K562 (cell line): ENCODE data around the gene PHAX.

Experiments
- CTCF ChIP-seq, 3 experiments: IDR thresholded peaks in 2 of 3; conservative IDR thresholded peaks in 1 of 3; 2 replicates each; pipeline ENCODE4 v1.5.1; 2011 to 2012; ENCODE audit warnings: low read length in 3 of 3, mild to moderate bottlenecking in 3 of 3, control low read depth in 2 of 3, improper control_type of control experiment in 1 of 3, inconsistent platforms in 1 of 3, low read depth in 1 of 3, mixed read lengths in 1 of 3, moderate library complexity in 1 of 3; ENCODE audit not compliant: insufficient read depth in 2 of 3
- EZH2 ChIP-seq: IDR thresholded peaks from 2 replicates; pipeline ENCODE4 v1.6.1; 2012; ENCODE audit warnings: low read depth, mild to moderate bottlenecking, inconsistent platforms, low read length, borderline replicate concordance
- MYC ChIP-seq, 2 experiments: fragments of 250-450 bp in 1 of 2; sonication (Bioruptor Pico) in 1 of 2; IDR thresholded peaks; 2 replicates each; pipeline versions ENCODE4 v1.5.1 to v1.6.1; 2012 to 2021; ENCODE audit warnings: low read depth in 2 of 2, borderline replicate concordance in 1 of 2, improper control_type of control experiment in 1 of 2, low read length in 1 of 2, mild to moderate bottlenecking in 1 of 2, moderate library complexity in 1 of 2
- RNF219 ChIP-seq: fragments of 250-450 bp; sonication (Bioruptor Pico); IDR thresholded peaks from 2 replicates; pipeline ENCODE4 v1.5.0; 2022; ENCODE audit warnings: mild to moderate bottlenecking
- STAG1 ChIP-seq: sonication (generic); formaldehyde crosslinking; IDR thresholded peaks from 2 replicates; pipeline ENCODE4 v1.5.0; 2020; ENCODE audit warnings: missing genetic modification reagents, borderline replicate concordance
- TAF1 ChIP-seq: IDR thresholded peaks from 2 replicates; pipeline ENCODE4 v1.6.1; 2011; ENCODE audit warnings: mild to moderate bottlenecking, low read length, moderate library complexity; ENCODE audit not compliant: insufficient read depth, control insufficient read depth, severe bottlenecking; ENCODE audit errors: extremely low read depth
- TEAD1 ChIP-seq, 2 experiments: fragments of 450-650 bp in 1 of 2; sonication (generic) in 1 of 2; formaldehyde crosslinking; IDR thresholded peaks; 2 replicates each; pipeline versions ENCODE4 v1.4.0 to v1.8.0; 2020 to 2022; ENCODE audit warnings: mild to moderate bottlenecking in 2 of 2, missing genetic modification reagents in 1 of 2
- TF ChIP-seq, protein P1 (sequence below): fragments of 250-450 bp; sonication (Bioruptor Pico); IDR thresholded peaks from 2 replicates; pipeline ENCODE4 v1.9.0; 2021; ENCODE audit warnings: mild to moderate bottlenecking, inconsistent platforms
- TF ChIP-seq, protein P2 (sequence below): sonication (generic); formaldehyde crosslinking; IDR thresholded peaks from 2 replicates; pipeline ENCODE4 v1.8.1; 2022; ENCODE audit warnings: missing genetic modification reagents

DNA sequence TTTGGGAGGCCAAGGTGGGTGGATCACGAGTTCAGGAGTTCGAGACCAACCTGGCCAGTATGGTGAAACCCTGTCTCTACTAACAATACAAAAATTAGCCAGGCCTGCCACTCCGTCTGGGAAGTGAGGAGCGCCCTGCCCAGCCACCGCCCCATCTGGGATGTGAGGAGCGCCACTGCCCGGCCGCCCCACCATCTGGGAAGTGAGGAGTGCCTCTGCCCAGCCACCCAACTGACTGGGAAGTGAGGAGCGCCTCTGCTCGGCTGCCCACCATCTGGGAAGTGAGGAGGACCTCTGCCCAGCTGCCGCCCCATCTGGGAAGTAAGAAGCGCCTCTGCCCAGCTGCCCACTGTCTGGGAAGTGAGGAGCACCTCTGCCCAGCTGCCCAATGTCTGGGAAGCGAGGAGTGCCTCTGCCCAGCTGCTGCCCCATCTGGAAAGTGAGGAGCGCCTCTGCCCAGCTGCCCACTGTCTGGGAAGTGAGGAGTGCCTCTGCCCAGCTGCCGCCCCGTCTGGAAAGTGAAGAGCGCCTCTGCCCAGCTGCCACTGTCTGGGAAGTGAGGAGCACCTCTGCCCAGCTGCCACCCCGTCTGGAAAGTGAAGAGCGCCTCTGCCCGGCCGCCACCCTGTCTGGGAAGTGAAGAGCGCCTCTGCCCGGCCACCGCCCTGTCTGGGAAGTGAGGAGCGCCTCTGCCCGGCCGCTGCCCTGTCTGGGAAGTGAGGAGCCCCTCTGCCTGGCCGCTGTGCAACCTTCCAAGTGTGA lies 11.0 kb upstream of the PHAX start:
- TF ChIP-seq STAG1, result no peak
- TF ChIP-seq, protein P1, sequence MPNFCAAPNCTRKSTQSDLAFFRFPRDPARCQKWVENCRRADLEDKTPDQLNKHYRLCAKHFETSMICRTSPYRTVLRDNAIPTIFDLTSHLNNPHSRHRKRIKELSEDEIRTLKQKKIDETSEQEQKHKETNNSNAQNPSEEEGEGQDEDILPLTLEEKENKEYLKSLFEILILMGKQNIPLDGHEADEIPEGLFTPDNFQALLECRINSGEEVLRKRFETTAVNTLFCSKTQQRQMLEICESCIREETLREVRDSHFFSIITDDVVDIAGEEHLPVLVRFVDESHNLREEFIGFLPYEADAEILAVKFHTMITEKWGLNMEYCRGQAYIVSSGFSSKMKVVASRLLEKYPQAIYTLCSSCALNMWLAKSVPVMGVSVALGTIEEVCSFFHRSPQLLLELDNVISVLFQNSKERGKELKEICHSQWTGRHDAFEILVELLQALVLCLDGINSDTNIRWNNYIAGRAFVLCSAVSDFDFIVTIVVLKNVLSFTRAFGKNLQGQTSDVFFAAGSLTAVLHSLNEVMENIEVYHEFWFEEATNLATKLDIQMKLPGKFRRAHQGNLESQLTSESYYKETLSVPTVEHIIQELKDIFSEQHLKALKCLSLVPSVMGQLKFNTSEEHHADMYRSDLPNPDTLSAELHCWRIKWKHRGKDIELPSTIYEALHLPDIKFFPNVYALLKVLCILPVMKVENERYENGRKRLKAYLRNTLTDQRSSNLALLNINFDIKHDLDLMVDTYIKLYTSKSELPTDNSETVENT, result no peak
- TF ChIP-seq CTCF (IDR thresholded peaks at IDR 0.05 in 2 of 3, conservative IDR thresholded peaks at IDR 0.05 in 1 of 3; ENCODE audit: insufficient read depth in 2 of 3, low read depth in 1 of 3, low read length in 3 of 3), result no peak
- TF ChIP-seq TEAD1 (CRISPR knock-in tag; IDR thresholded peaks at IDR 0.05), result no peak
- TF ChIP-seq, protein P2, sequence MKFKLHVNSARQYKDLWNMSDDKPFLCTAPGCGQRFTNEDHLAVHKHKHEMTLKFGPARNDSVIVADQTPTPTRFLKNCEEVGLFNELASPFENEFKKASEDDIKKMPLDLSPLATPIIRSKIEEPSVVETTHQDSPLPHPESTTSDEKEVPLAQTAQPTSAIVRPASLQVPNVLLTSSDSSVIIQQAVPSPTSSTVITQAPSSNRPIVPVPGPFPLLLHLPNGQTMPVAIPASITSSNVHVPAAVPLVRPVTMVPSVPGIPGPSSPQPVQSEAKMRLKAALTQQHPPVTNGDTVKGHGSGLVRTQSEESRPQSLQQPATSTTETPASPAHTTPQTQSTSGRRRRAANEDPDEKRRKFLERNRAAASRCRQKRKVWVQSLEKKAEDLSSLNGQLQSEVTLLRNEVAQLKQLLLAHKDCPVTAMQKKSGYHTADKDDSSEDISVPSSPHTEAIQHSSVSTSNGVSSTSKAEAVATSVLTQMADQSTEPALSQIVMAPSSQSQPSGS (CRISPR knock-in tag), result no peak
- TF ChIP-seq TAF1, result no peak
- TF ChIP-seq MYC (IDR thresholded peaks at IDR 0.05; ENCODE audit: low read depth, low read length), result no peak
- TF ChIP-seq MYC (CRISPR knock-in tag; IDR thresholded peaks at IDR 0.05; ENCODE audit: borderline replicate concordance, low read depth), result no peak
- no peak for TF ChIP-seq EZH2
- TF ChIP-seq RNF219, result no peak
